ENCODE data around the gene PRORP. TPM values are rescaled to one million over a fixed set of nuclear protein-coding genes. Genes with fewer than 3 reads are reported as not detected.

PRORP gene
- total and polyA plus RNA-seq, 2 of the 13 experiments (the other 11 are each of a cell fraction or from before 2014, with no cell fraction given): 48.9 to 88.7 TPM

- 0 out of 2 replicates have a peak, but pooled peaks have one; percentile 32 for TF ChIP-seq ZHX2 (IDR thresholded peaks at IDR 0.05; ENCODE audit: low read depth)
- TF ChIP-seq ZHX2 (CRISPR knock-in tag; IDR thresholded peaks at IDR 0.05; ENCODE audit: borderline replicate concordance): no peak
- TF ChIP-seq KLF15 (CRISPR knock-in tag; IDR thresholded peaks at IDR 0.05; ENCODE audit: borderline replicate concordance): no peak
- no peak for TF ChIP-seq AGO1 (IDR thresholded peaks at IDR 0.05; ENCODE audit: low read depth, low read length, poor library complexity, severe bottlenecking)
- no peak for TF ChIP-seq CSRNP1 (CRISPR knock-in tag; IDR thresholded peaks at IDR 0.05)
- no peak for TF ChIP-seq MLLT10 (CRISPR knock-in tag; IDR thresholded peaks at IDR 0.05)
- peak; percentile 63; the same call in 1 of the 2 replicates for TF ChIP-seq ZNF761 (CRISPR knock-in tag; conservative IDR thresholded peaks at IDR 0.05)
- no peak for TF ChIP-seq STAT5B (CRISPR knock-in tag; IDR thresholded peaks at IDR 0.05)
- no peak for TF ChIP-seq ZNF75D (CRISPR knock-in tag; IDR thresholded peaks at IDR 0.05; ENCODE audit: borderline replicate concordance)
- 0 out of 2 replicates have a peak, but pooled peaks have one; percentile 43 for TF ChIP-seq ZNF317 (CRISPR knock-in tag; IDR thresholded peaks at IDR 0.05)
- peak; percentile 73; the same call in 1 of the 2 replicates for TF ChIP-seq FOXA3 (CRISPR knock-in tag; IDR thresholded peaks at IDR 0.05)
- TF ChIP-seq NR0B2 (CRISPR knock-in tag; IDR thresholded peaks at IDR 0.05): no peak
- peak; percentile 55; the same call in 1 of the 2 replicates for TF ChIP-seq FUBP1 (CRISPR knock-in tag; IDR thresholded peaks at IDR 0.05; ENCODE audit: borderline replicate concordance)
- TF ChIP-seq PRDM4 (CRISPR knock-in tag; IDR thresholded peaks at IDR 0.05; ENCODE audit: borderline replicate concordance): no peak
- TF ChIP-seq CCAR2 (optimal IDR thresholded peaks at IDR 0.05; ENCODE audit: low read depth, low read length): peak; percentile 25
- 0 out of 2 replicates have a peak, but pooled peaks have one; percentile 39 for TF ChIP-seq DNMT1 (CRISPR knock-in tag; IDR thresholded peaks at IDR 0.05)
- TF ChIP-seq TEAD2 (CRISPR knock-in tag; IDR thresholded peaks at IDR 0.05): no peak
Measured at GRCh38 chr14:35144029-35144428, 21.7 kb downstream of the PRORP start (continued).

Data from HepG2 (cell line).